Hepatocyte (in vitro differentiated cells): Measurements from ENCODE around the gene ACBD3.

ENCODE experiments used
- EZH2 ChIP-seq: fragments of 200-600 bp; sonication (generic); IDR thresholded peaks from 2 replicates; pipeline ENCODE4 v1.6.1; 2016; ENCODE audit warnings: antibody characterized with exemption, mild to moderate bottlenecking, borderline replicate concordance
- EZH2phosphoT487 ChIP-seq: fragments of 200-600 bp; sonication (generic); IDR thresholded peaks from one replicate; pipeline ENCODE4 v1.6.1; 2018; ENCODE audit warnings: antibody characterized with exemption, mild to moderate bottlenecking, low read depth, moderate library complexity; ENCODE audit not compliant: unreplicated experiment, severe bottlenecking
- TF ChIP-seq, protein P1 (sequence below): fragments of 200-600 bp; sonication (generic); IDR thresholded peaks from 2 replicates; pipeline ENCODE4 v1.5.1; 2016; ENCODE audit warnings: antibody characterized with exemption, mild to moderate bottlenecking; ENCODE audit not compliant: poor library complexity

DNA sequence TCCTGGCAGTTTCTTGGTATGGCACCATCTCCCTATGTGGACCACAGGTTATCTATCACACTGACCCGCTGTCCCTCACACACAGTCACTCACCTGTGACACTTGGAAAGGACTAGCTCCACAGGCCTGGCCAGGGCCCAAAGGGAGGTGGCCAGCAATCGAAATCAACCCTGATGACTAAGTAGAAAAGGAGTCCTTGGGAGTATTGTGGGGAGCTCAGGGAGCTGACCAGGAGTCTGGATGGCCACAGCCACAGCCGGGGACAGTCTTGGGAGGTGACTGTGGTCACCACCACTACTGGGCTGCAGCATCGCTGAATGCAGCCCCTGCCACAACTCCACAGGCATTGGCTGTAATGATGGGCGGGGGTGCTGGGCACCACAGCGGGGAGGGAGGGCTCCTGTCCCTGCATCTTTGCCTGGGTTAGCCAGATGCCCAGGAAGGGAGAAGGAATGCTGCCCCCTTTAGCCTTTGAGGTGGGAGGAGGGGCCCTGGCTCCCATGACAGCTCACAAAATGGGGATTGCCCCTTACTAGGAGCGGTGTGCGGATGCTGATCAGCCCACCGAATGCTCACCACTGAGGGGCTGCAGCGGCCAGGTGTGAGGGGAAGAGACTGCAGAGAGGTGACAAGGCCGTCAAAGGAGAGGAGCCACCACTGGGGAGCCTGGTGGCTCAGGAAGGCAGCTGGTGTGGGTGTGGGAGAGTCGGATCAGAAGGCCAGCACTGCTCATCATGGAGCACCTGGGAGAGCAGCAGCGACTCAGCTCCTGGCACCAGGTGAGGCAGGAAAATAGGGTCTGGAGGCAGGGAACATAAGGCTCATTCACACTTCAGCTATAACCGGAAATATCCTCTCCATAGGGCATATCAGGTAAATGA is 62.7 kb downstream of the ACBD3 start:
- TF ChIP-seq, protein P1, sequence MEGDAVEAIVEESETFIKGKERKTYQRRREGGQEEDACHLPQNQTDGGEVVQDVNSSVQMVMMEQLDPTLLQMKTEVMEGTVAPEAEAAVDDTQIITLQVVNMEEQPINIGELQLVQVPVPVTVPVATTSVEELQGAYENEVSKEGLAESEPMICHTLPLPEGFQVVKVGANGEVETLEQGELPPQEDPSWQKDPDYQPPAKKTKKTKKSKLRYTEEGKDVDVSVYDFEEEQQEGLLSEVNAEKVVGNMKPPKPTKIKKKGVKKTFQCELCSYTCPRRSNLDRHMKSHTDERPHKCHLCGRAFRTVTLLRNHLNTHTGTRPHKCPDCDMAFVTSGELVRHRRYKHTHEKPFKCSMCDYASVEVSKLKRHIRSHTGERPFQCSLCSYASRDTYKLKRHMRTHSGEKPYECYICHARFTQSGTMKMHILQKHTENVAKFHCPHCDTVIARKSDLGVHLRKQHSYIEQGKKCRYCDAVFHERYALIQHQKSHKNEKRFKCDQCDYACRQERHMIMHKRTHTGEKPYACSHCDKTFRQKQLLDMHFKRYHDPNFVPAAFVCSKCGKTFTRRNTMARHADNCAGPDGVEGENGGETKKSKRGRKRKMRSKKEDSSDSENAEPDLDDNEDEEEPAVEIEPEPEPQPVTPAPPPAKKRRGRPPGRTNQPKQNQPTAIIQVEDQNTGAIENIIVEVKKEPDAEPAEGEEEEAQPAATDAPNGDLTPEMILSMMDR = no peak
- TF ChIP-seq EZH2 (no peak), EZH2phosphoT487 (no peak)
